Calu3 (cell line): ENCODE results near the gene CYSTM1. TPM values are rescaled to one million over a fixed set of nuclear protein-coding genes. Genes with fewer than 3 reads are reported as not detected.

ENCODE experiments used
- BruUV-seq: library from RNA; stranded (reverse); fragments of 400-500 nt; replicated peaks from 2 replicates; lab custom pipeline; 2021; lab: Mats Ljungman, UMichigan
- CTCF ChIA-PET: fragments of 300-600 bp; sonication (Branson Sonifier 250); formaldehyde crosslinking; loops from one replicate; lab custom pipeline; 2022; ENCODE audit warnings: antibody characterized with exemption; lab: Charles Lee
- DNase-seq: peaks from one replicate; pipeline ENCODE4 v3.0.0; 2022
- H3K27ac Mint-ChIP-seq: one replicate; pipeline ENCODE4 v1.8.0; 2022; ENCODE audit warnings: mixed read lengths; ENCODE audit not compliant: unreplicated experiment
- H3K27me3 Mint-ChIP-seq: one replicate; pipeline ENCODE4 v1.8.0; 2022; ENCODE audit warnings: mixed read lengths; ENCODE audit not compliant: unreplicated experiment
- H3K36me3 Mint-ChIP-seq: one replicate; pipeline ENCODE4 v1.8.0; 2022; ENCODE audit warnings: mild to moderate bottlenecking, moderate library complexity, mixed read lengths; ENCODE audit not compliant: insufficient read depth, unreplicated experiment
- H3K4me1 Mint-ChIP-seq: one replicate; pipeline ENCODE4 v1.8.0; 2022; ENCODE audit warnings: mild to moderate bottlenecking, low read depth, mixed read lengths; ENCODE audit not compliant: unreplicated experiment
- H3K4me3 Mint-ChIP-seq: one replicate; pipeline ENCODE4 v1.8.0; 2022; ENCODE audit warnings: mild to moderate bottlenecking, low read depth, moderate library complexity, mixed read lengths; ENCODE audit not compliant: unreplicated experiment
- H3K9me3 Mint-ChIP-seq: one replicate; pipeline ENCODE4 v1.8.0; 2022; ENCODE audit warnings: low read depth, mixed read lengths; ENCODE audit not compliant: unreplicated experiment
- CTCF ChIP-seq: fragments of 200-600 bp; IDR thresholded peaks from one replicate; pipeline ENCODE4 v1.8.0; 2022; ENCODE audit warnings: antibody characterized with exemption; ENCODE audit not compliant: unreplicated experiment
- intact Hi-C: fragments of 100-400 bp; cut with micrococcal nuclease; formaldehyde crosslinking; loops from one replicate; pipeline ENCODE4 v1.10.0; 2022; ENCODE audit not compliant: unreplicated experiment
- total RNA-seq: library from RNA; stranded (reverse); gene quantifications from 2 replicates; pipeline ENCODE4 v1.2.3, GENCODE V29; 2022

Gene CYSTM1
- total RNA-seq, 1 experiment from 2014 or later: 198 TPM

DNA sequence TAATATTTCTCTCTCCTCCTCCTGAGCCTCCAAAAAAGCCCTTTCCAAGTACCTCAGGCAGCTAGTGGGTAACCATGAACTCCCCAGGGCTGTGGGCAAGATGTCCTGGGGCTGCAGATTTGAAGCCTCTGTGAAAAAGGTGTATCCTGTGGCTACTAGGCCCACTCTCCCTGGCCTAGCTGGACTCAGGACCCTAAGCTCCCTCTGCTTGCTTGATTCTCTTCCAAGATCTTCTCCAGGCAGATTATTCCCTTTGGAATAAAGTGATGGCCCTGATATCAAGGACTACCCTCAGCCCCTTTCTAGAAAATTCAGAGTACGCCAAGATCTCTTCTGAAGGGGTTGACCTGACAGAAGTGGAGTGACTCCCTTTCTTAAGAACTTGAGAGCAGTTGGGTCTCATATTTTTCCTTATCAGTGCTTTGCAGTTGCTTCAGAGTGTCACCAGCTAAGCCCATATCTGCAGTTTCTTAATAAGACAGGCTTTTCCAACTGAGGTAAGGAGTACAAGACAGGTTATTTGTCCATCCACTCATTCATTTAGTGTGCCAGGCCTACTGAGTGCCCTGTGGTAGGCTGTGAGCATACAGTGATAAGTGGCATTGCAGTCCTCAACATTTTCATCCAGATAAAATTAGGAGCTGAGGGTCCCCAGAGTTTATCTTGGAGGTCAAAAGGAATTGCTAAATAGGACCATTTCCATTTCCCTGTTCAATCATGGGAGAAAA, 42.5 kb downstream of the CYSTM1 start:
- Mint-ChIP-seq H3K27me3 (no peaks in the 10 kb centered on the region), H3K36me3 (peaks cover 22% of the 10 kb centered on the region), H3K9me3 (peaks cover 4% of the 10 kb centered on the region), H3K4me1 (peaks cover 63% of the 10 kb centered on the region), H3K4me3 (no peak overlapping the region), H3K27ac (no peak overlapping the region)
- DNase-seq: no peak
- CTCF ChIA-PET: interaction anchor here (1.2 kb wide), 1 partner anchor 12 kb away, joined by 3 read pairs; no protein-coding TSS in a partner anchor
- intact Hi-C loops: no loop called here
- no peak for TF ChIP-seq CTCF
- BruUV-seq: no TSS peak

DNA sequence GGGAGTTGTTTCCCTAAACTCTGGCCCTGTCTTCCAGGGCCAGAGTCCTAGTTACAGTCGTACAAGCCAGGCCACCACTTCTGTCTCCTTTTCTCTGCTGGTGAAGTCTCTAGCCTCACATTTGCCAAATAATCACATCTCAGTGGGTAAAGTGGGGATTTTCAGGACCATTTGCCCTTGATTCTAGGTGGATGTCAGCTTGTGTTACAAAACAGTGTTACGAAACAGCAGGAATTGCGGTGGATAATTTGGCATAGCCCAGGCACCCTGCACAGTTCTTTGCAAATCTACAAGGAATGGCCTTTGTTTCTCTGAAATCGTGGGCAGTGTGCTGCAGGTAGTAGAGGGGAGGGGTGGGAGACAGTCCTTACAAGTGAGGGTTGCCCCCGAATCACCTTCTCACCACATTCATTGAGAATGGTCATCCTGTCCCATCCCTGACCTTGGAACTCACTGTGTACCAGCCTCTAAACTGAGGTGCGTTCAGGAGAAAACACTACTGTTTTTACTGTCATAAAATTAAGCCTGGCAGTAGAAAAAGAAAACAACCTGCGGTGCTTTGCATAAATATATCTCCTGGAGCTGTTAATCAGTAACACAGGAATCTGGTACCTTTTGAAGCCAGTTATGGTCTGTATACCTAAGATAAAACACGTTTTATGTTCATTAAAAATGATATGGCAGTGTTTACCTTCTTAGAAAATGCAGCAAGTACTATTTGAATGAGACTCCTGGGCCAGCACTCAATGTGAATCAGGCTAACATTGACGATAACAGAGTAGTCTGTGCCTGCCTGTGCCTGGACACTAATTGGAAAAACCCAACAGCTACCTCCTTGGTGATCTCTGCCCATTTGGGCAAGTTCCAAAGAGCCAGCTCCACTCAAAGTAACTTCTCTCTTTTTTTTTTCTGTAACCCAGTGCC, 44.3 kb downstream of the CYSTM1 start:
- DNase-seq: no peak
- BruUV-seq: no TSS peak
- Mint-ChIP-seq H3K4me3 (peak overlapping the region; percentile 32), H3K9me3 (peaks cover 4% of the 10 kb centered on the region), H3K27me3 (no peaks in the 10 kb centered on the region), H3K27ac (no peak overlapping the region), H3K36me3 (peaks cover 23% of the 10 kb centered on the region), H3K4me1 (peaks cover 78% of the 10 kb centered on the region)
- intact Hi-C loops: no loop called here
- TF ChIP-seq CTCF: no peak
- CTCF ChIA-PET: interaction anchor here (2.4 kb wide), 1 partner anchor 21 kb away, joined by 7 read pairs; no protein-coding TSS in a partner anchor

DNA sequence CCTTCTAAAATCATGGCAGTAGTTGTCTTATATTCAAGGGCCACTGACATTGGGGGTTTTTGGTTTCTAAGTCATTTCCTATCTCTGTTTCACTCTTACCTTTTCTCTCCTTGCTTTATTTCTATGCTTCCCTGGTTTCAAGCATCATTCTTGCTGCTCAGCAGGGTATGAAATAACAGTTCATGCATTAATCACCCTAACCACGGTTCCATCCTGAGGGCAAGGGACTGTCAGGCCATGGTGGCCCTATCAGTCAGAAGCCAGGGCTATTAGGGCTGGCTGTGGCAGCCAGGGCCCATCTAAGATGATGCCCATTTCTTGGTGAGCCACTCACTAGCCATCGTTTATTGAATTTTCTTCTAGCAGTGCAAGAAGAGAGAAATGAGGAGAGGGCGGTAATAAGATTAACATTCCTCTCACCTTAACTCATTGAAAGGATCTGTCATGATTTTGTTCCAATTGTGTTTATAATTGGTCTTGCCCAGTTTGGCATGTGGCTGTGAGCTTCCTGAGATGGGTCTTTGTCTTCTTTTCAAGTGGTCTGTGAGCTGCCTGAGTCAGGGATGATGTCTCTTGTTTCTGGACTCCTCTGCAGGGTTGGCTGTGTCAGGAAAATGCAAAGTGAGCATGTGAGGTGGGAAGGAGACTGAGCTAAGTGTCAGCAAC, 45.2 kb downstream of the CYSTM1 start:
- TF ChIP-seq CTCF: no peak
- CTCF ChIA-PET: interaction anchor here (1.2 to 2.4 kb wide), 2 partner anchors 8 to 20 kb away, joined by 4 to 7 read pairs; no protein-coding TSS in a partner anchor
- Mint-ChIP-seq H3K27me3 (no peaks in the 10 kb centered on the region), H3K9me3 (peaks cover 4% of the 10 kb centered on the region), H3K36me3 (peaks cover 23% of the 10 kb centered on the region), H3K4me1 (peaks cover 72% of the 10 kb centered on the region), H3K27ac (no peak overlapping the region), H3K4me3 (peak overlapping the region; percentile 32)
- no TSS peak for BruUV-seq
- DNase-seq: no peak
- intact Hi-C loops: no loop called here

DNA sequence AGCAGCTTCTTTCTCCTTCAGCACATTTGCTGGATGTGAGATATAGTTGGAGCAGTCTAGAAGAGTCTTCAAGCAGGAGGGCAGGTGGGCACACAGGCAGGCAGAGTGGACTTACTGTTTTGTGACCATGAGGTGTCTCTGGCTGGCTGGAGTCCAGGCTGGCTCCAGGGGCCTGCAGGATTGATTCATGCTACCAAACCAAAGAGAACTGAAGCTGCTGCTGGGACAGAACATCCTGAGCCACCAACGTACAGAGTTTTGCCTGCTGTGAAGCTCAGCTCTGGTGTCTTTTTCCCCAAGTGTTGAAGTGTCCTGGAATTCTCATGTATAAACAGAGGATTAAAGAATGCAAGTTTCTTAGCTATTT, 45.7 kb downstream of the CYSTM1 start:
- H3K27ac Mint-ChIP-seq: no peak overlapping the region
- no peak overlapping the region for H3K4me3 Mint-ChIP-seq
- H3K9me3 Mint-ChIP-seq: peaks cover 4% of the 10 kb centered on the region
- CTCF ChIA-PET: interaction anchor here (1.2 to 2.4 kb wide), 2 partner anchors 9 to 19 kb away, joined by 4 to 7 read pairs; no protein-coding TSS in a partner anchor
- H3K36me3 Mint-ChIP-seq: peaks cover 23% of the 10 kb centered on the region
- intact Hi-C loops: no loop called here
- peaks cover 67% of the 10 kb centered on the region for H3K4me1 Mint-ChIP-seq
- DNase-seq: no peak
- no TSS peak for BruUV-seq
- TF ChIP-seq CTCF: no peak
- H3K27me3 Mint-ChIP-seq: no peaks in the 10 kb centered on the region
